ENCODE measurements around the gene KIF4A.
A peak's percentile ranks its signal among the peaks of the same experiment; 100 is the strongest.
"Not testable (repeated sequence)": the region's sequence is repeated elsewhere in the genome, so short reads cannot be mapped to it uniquely, and the experiment has no call there.

Gene KIF4A

DNA sequence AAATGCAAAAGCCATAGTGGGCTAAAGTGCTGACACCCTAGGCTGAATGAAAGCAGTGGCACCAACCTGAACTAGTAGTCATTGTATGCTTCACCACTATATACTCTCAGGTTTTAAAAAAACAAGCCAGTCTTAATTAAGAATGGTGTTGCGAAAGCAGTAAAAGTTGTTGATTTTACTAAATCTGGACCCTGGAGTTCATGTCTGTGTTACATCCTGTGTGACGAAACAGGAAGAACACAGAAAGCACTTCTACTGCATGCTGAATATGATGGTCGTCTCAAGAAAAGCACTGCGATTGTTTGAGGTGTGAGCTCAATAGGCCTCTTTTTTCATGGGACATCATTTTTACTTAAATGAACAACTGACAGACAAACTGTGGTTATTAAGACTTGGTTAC, 109.0 kb downstream of the KIF4A start:
- DNase-seq: no peak

DNA sequence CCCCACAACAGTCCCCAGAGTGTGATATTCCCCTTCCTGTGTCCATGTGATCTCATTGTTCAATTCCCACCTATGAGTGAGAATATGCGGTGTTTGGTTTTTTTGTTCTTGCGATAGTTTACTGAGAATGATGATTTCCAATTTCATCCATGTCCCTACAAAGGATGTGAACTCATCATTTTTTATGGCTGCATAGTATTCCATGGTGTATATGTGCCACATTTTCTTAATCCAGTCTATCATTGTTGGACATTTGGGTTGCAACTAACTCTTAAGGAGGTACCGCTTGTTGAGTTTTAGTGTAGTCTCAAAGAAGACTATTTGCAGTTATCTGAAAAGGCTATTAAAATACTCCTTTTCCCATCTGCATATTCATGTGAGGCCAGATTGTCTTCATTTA, 110.3 kb downstream of the KIF4A start:
- DNase-seq: not testable (repeated sequence)

DNA sequence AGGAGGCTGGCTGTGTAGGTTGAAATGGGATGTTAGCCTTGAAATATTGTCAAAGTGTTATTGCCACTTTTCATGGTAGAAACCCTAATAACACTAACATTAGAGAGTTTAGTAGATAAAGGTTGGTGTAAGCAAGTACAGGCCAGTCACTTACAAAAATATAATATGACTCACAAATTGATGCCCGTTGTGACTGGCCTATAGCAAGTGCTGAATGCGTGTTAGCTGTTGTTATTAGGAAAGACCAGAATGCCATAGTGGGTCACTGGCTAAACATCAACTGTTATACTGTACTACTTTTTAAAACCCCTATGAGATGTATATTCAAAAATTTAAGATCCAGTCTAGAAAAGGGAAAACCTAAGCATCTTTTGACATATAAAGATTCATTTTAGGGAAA, 112.8 kb downstream of the KIF4A start:
- no peak for DNase-seq

DNA sequence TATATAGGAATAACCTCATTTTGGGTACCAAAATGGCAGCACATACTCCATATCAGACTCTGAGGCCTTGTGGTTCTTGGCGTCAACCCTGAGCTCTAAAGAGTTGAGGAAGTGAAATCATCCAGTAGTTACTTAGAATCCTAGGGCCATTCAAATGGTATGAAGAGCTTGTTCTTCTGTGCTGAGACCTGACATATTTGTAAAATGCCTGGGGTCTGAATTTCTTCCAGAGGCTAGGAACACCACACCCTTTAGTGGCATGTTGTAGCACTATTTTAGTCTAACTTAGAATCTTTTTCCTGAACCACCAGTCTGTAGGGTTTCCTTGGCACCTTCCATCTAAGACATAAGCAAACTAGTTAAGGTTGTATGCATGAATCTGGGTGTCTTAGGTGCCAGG, 115.1 kb downstream of the KIF4A start:
- no peak for DNase-seq

DNA sequence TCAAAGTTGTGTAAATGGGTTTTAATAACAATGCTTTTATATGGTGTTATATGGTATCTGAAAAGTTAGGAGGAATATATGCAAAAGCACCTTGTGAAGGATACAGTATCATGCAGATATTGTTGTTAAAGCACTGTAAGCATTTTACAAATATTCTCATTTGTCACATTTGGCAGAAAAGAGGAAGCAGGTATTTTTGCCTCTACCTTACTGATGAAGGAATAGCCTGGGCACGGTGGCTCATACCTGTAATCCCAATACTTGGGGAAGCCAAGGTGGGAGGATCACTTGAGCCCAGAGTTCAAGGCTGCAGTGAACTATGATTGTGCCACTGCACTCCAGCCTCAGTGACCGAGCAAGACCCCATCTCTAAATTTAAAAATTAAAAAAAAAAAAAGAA, 121.0 kb downstream of the KIF4A start:
- no peak for DNase-seq

DNA sequence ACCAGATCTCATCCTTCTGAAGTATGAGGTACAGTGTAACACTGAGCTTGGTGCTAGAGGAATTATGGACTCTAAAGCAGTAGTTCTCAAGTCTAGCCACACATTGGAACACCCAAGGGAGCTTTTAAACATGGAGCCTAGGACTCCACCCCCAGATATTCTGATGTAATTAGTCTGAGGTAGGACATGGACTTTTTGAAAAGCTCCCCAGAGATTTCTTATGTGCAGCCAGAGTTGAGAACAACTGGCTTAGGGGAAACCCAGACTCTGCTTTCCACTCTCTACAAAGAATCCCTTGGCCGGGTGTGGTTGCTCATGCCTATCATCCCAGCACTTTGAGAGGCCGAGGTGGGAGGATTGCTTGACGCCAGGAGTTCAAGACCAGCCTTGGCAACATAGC, 121.6 kb downstream of the KIF4A start:
- DNase-seq: no peak

DNA sequence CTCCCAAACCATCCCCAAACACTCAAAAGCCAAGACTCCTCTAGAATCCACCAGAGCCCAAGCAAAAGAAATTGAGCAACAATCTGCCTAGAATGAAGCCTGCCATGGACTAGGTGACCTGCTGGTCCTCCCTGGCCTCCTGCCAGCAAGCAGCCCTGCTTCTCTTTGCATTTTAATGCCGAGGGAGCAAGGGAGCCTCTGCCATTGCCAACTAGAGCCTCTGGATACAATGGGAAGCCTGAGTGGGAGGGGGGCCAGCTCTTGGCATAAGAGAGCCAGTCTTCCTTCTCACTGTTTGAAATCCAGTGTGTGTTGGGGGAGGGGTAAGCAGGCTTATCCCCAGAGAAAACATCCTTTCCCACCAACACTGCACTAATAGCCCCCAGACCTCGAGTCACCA, 131.7 kb downstream of the KIF4A start:
- DNase-seq: no peak

DNA sequence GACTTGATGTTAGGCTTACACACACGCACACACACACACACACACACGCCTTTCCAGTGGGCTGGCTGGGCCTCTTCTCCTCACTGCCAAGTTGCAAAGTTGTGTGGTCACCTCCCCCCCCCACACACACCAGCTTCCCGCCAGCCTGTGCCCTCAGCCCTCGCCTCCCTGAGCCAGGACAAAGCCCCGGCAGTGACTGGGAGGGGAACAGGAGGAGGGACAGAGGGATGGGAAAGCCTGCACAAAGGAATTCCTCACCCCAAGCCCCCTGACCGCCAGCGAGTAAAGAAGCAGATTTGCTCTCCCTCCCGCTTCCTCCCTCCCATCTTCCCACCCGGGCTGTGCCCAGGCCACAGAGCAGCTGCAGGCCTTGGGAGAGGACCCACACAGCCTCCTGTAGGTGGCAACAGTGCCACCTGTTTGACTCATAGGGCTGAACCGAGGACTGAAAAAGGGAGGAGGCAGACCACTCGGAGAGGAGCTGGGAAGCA, 133.0 kb downstream of the KIF4A start, which contains the start of gene GDPD2:
Gene GDPD2 (plus strand): TSS at position 464 of the 491 bp plus-strand sequence. CDS start 1,671 bp downstream, outside the sequence.
- DNase-seq: no peak

DNA sequence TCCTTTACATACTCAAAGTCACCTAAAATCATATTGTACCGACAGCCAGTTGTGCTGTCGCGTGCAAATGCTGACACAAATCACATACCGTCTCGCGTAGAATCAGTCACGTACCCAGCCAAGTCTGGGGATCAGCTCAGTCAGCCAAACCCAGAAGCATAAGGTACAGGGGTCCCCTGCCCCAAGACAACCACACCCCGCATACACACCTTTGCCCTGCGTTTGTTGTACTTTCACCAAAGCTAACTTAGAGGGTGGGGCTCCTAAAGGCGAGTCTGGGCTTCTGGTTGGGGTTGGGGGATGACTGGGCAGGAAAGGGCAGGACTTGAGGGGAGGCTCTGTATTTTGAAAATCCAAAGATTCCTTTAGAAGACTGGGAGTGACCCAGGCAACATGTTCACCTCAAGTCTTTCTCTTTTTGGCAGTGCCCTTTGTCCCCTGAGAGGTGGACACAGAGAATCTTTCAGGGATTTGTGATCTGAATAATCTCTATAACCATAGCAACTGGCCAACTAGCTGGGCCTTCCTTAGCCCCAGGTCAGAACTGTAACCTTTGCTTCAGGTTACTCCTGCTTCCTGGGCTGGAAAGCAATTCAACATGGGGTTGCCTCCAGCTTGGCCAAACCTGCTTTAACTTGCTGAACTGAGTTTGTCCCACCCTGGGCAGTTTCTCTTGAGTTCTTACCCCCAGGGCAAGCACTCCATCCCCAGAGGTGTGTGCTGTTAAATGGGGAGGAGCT, 134.2 kb downstream of the KIF4A start:
- no peak for DNase-seq

DNA sequence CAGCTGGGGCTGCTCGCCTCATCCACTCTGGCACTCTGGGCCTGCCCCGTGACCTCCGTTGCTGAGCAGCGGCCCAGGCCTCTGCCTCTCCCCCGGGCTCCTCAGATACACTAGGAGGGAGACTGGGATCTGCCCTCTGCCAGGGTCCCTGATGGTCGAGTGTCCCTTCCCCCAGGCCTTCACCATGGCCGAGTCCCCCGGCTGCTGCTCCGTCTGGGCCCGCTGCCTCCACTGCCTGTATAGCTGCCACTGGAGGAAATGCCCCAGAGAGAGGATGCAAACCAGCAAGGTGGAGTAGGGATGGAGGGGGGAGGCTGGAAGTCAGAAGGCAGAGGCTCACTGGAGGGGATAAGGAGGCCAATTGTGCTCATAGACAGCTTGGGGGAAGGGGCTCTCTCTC, 134.9 kb downstream of the KIF4A start:
- no peak for DNase-seq

DNA sequence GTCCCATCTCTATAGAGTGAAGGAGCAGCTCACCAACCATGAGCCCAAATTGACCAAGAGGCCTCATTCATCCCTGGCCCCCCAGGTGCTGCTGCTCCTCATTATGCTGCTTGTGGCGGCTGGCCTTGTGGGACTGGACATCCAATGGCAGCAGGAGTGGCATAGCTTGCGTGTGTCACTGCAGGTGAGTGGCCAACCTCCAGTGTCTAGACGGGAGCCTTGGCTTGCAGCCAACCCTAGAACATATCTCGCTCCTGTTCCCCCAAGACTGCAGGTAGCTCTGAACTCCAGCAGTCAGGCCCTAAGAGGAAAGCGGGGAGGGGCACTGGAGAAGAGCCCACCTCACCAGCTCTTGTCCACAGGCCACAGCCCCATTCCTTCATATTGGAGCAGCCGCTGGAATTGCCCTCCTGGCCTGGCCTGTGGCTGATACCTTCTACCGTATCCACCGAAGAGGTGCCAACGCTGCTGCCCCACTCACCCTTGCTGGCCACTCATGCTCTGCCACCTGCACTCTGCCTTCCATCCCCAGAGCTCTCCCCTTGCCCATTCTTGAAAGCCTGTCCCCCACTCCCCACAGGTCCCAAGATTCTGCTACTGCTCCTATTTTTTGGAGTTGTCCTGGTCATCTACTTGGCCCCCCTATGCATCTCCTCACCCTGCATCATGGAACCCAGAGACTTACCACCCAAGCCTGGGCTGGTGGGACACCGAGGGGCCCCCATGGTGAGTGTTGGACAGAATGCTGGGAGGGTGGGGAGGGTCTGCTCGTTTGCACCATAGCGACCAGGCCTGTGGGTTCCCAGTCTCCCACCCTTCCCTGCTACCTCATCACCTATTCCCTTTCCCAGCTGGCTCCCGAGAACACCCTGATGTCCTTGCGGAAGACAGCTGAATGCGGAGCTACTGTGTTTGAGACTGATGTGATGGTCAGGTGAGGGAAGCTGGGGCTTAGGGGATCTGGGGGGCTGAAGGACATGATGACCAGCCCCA, 136.7 kb downstream of the KIF4A start:
- no peak for DNase-seq

DNA sequence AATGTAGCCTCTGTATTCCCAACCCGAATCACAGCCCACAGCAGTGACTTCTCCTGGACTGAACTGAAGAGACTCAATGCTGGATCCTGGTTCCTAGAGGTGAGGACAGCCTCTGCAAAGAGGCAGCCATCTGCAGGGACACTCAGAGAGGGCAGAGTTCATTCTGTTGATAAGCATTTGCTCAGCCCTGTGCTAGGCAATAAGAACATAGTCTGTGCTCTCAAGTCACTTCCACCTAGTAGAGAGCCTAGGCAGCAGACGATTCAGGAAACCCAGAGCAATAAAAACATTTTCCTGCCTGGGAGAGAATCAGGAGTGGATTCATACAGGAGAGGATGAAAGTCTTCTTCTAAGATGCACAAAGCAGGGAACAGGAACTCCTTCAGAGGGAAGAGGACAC, 137.5 kb downstream of the KIF4A start:
- no peak for DNase-seq

DNA sequence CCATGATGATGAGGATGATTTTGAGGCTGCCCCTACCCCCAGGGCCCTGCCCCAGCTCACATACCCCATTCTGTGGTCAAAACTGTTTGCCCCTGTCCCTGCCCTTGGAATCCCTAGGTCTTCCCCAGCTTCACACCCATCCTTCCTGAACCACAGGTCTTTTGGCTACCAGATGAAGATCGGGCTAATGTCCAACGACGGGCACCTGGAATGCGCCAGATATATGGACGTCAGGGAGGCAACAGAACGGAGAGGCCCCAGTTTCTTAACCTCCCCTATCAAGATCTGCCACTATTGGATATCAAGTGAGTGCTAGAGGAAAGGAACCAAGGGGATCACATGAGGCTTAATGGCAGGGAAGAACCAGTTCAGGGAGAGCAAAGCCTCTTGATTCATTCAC, 139.9 kb downstream of the KIF4A start:
- no peak for DNase-seq

DNA sequence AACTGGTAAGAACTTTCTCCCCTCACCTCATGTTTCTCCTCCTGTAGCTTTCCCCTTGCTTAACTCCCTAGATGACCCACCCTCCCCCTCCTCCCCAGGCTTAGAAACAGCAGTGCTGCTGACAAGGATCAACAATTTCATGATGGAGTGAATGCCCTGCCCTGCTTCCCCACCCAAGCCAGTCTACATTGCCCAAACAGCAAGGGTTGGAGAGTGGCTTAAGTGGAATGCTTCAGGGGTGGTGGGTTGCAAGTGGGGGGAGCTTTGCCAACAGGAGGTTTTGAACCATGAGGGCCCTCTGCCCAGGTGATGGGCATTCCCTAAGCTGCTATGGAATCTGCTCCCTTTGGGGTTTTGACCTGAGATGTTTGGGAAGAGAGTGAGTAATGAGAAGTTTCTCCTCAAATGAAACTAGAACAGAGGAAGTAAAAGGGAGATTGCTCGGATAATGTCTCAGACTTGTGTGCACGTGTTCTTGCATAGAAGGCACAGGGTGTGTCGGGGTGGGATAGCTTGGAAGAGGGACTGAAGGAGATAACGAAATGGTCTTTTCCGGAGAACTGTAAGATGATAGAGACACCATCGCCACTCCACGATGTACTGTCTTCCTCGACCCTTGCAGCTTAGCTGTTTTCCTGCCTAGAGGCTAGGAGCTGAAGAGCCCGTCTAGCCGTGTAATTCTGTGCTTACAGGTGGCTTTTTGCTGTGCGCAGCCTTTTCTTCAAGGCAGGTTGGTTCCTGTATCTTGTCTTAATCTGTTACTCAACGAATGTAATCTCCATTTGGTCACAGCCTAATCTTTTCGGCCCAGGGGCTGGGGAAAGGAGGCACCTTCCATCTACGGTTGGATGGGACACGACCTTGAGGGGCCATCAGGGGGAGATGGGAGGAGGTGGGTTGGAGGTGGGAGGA, 143.3 kb downstream of the KIF4A start:
- DNase-seq: no peak

DNA sequence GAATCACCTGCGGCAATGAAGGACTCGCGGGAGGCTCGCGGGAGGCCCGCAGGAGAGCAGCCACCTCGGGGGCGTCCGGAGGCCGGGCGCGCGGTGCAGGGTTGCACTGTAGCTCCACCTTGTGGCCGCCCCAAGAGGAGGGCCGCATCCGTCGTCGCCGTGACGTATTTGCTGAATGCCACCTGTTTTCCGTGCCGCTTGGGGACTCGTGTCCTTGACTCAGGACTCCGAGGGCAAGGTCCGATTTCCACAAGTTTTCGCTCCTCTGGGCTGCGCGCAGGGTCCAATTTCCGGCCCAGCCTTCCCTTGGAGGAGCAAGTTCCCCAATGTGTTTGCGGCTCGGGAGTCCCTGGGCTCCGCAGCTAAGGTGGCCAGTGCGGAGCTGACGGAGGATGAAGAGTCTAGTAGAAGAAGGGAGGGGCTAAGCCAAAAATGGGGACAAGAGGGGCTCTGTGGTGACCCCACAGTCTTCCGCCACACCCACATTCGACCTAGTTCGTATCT, 144.0 kb downstream of the KIF4A start:
- DNase-seq: peak; percentile 62

DNA sequence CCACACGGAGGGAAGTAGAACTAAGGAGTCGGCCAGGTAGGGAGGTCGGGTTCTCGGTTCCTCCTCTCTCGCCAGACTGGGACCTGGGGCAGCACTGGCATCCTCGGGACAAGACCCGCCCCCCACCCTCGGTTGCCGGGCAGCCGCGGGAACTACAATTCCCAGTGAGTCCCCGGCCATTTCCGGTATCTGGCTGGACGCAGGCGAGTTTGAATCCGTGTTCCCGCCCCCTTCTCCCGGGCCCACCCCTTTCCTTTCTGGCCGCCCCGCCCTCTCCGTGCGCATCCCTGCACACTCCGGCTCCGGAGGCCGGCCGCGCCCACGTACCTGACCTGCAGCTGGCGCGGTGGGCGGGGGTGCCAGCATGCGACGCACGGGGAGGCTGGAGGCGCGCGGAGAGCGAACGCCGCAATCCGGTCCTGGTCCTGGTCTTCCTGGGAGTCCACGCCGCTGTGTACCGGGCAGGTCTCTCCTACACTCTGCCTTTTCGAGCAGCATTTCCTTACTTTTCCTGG, 144.5 kb downstream of the KIF4A start:
- peak; percentile 47 for DNase-seq

DNA sequence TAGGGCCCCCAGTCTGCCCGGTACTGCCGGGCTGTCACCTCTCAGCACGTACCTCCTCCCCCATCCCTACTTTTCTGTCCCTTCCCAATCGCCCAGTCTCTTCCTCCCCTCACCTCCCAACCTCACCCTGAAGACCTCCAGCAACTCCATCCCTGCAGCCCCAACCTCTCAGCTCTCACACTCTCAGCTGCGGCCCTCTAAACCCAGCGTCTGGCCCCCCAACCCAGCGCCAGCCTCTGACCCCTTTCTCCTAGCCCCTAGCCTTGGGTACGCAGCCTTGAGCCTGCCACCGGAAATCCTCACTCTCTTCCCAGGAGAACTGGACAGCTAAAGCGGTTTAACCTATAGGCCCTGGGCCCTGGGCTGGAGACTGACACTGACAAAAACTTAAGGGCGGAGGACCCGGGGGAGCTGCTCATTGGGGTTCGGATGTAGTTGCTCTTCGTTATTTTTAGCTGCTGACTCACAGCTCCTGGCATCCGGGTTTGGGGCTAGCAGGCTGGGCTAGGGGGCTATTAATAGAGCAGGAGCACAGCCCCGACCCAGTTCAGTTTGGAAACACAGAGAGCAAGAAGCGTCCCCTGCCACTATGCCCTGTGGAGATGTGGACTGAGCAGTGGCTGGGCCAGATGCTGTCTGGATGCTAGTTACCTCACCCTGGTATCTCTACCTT, 145.1 kb downstream of the KIF4A start:
- no peak for DNase-seq

DNA sequence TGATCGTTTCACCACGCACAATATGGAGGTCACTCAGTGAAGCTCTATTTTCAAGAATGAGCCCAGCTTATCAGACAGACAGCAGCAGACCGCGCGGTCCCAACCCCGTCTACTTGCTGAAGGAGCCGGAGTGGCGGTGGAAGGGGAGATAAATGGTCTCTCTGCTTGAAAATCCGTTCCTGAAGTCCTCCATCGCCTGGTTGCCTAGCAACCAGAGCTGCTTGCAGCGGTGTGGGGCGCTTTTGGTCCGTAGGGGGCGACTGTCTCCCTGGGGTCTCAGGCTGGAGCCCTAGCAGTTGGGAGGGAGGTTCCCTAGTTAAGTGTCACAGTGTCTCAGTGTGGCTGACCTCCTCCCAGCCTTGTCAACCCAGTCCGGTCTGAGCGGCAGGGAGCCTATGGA, 146.4 kb downstream of the KIF4A start:
- no peak for DNase-seq

DNA sequence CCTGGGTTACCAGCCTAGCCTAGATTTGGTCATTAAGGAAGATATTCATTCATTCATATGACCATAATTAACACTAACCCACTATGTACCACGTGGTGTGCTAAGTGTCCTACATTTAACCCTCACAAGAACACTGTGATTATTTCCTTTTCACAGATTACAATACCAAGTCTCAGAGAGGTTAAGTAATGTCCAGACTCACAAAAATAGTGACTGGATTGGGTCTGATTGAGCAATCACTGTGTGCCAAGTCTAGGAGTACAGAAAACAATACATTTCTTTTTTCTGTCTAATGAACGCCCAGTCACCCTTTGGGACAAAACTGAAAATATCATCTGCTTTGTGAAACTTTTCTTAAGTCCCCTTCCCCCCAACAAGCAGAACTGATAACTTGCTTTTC, 147.1 kb downstream of the KIF4A start:
- DNase-seq: no peak

DNA sequence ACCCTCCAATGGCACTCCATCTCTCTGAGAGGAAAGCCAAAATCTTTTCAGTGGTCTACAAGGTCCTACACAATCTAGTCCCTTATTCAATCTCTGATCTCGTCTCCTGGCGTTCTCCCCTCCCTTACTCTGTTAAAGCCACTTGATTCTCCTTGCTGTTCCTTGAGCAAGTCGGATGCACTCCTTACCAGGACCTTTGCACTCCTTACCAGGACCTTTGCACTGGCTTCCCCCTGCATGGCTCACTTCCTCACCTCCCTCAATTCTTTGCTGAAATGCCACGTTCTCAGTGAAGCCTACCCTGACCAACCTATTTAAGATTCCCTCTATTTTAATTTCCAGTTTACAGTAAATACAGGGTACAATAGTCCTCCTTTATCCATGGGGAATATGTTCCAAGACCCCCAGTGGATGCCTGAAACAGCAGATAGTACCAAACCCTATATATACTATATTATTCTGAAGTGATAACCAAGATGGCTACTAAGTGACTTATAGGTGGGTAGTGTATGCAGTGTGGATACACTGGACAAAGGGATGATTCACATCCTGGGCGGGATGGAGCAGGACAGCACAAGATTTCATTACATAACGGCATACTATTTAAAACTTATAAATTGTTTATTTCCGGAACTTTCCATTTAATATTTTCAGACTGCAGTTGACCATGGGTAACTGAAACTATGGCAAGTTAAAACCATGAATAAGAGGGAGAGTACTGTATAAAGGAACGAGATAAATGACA, 148.2 kb downstream of the KIF4A start:
- no peak for DNase-seq

DNA sequence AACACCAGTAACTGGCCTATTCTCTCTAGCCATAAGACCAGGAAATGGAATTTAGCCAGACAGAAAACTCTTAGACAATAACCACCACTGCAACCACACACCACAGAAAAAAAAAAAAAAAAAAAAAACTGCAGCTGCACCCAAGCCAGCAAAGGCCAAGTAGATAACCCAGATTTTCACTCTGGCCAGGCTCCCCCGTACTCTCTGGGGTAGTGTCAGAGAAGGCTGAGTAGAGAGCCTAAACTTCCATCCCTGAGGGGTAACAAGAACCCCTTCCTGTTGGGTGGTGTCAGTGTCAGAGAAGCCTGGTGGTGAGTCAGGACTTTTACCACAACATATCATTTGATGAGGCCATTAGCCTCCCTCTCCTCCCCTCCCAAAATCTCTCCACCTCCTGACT, 149.1 kb downstream of the KIF4A start:
- DNase-seq: no peak
